Peyer's patch (tissue), 4 donors: ENCODE data around the gene GLI2. TPM values are rescaled to one million over a fixed set of nuclear protein-coding genes. Genes with fewer than 3 reads are reported as not detected.

ENCODE experiments used
- DNase-seq, 3 donors: peaks; one replicate each; pipeline ENCODE4 v3.0.0-alpha.2; 2017 to 2019
- H3K27ac ChIP-seq, 4 donors: fragments of 200-600 bp; sonication (generic); one replicate each; pipeline ENCODE4 v1.5.1; 2016 to 2019
- H3K27me3 ChIP-seq, 2 donors: fragments of 200-600 bp; sonication (generic); one replicate each; pipeline ENCODE4 v1.5.1; 2019
- H3K36me3 ChIP-seq, 3 donors: fragments of 200-600 bp; sonication (generic); one replicate each; pipeline ENCODE4 v1.5.1; 2016 to 2019
- H3K4me1 ChIP-seq, 4 donors: fragments of 200-600 bp; sonication (generic); one replicate each; pipeline ENCODE4 v1.5.1; 2016 to 2019
- H3K4me3 ChIP-seq, 4 donors: fragments of 200-600 bp; sonication (generic); 1 replicate in 3 of 4; 2 replicates in 1 of 4; pipeline ENCODE4 v1.5.1; 2016 to 2019; ENCODE audit warnings: mild to moderate bottlenecking in 1 of 4
- H3K9me3 ChIP-seq, 4 donors: fragments of 200-600 bp; sonication (generic); one replicate each; pipeline ENCODE4 v1.5.1; 2016 to 2019; ENCODE audit warnings: mild to moderate bottlenecking in 1 of 4
- CTCF ChIP-seq, 6 experiments: fragments of 450-650 bp in 4 of 6; fragments of 200-600 bp in 2 of 6; sonication (generic) in 1 of 6; IDR thresholded peaks; one replicate each; pipeline ENCODE4 v1.5.1; 2017 to 2019; ENCODE audit warnings: antibody characterized with exemption in 6 of 6, mild to moderate bottlenecking in 3 of 6, moderate library complexity in 1 of 6
- POLR2A ChIP-seq, 2 donors: fragments of 450-650 bp; IDR thresholded peaks; one replicate each; pipeline ENCODE4 v1.5.1; 2017; ENCODE audit warnings: antibody characterized with exemption in 2 of 2, mild to moderate bottlenecking in 2 of 2, moderate library complexity in 2 of 2
- total RNA-seq, 4 donors: library from RNA; depleted of rRNA; stranded (reverse); fragments of >200 nt; gene quantifications; one replicate each; pipeline ENCODE4 v1.1.0, GENCODE V29; 2016

Gene GLI2
- total RNA-seq, 4 donors from 2014 or later: 0.18 to 5.8 (median 0.94) TPM

GRCh38 chr2:120783371-120783791, 47.7 kb downstream of the GLI2 start:
- DNase-seq: no peak
- H3K4me1 ChIP-seq: peaks cover 0 to 5% (median 0%) of the 10 kb centered on the region in 4 donors
- no peak overlapping the region for H3K27ac ChIP-seq
- no peaks in the 10 kb centered on the region for H3K9me3 ChIP-seq
- H3K36me3 ChIP-seq: no peaks in the 10 kb centered on the region
- H3K4me3 ChIP-seq: no peak overlapping the region
- no peaks in the 10 kb centered on the region for H3K27me3 ChIP-seq
- TF ChIP-seq CTCF (IDR thresholded peaks at IDR 0.05): no peak
- TF ChIP-seq POLR2A (IDR thresholded peaks at IDR 0.05): no peak

- no peaks in the 10 kb centered on the region for H3K27me3 ChIP-seq
- TF ChIP-seq POLR2A (IDR thresholded peaks at IDR 0.05): no peak
- no peak overlapping the region for H3K4me3 ChIP-seq
- DNase-seq: no peak
- H3K4me1 ChIP-seq: peaks cover 0 to 5% (median 0%) of the 10 kb centered on the region in 4 donors
- no peaks in the 10 kb centered on the region for H3K9me3 ChIP-seq
- H3K36me3 ChIP-seq: no peaks in the 10 kb centered on the region
- no peak overlapping the region for H3K27ac ChIP-seq
Measured at GRCh38 chr2:120783969-120784372, 48.3 kb downstream of the GLI2 start.
